IgD-negative memory B cell (primary cell): Measurements from ENCODE around the gene ACAD8. TPM values are rescaled to one million over a fixed set of nuclear protein-coding genes. Genes with fewer than 3 reads are reported as not detected.

Experiments used
- polyA plus RNA-seq: library from polyadenylated mRNA; unstranded; fragments of 300-500 nt; fragmentation: Illumina TruSeq; gene quantifications from one replicate; pipeline ENCODE4 v1.2.3, GENCODE V29; 2021

The ACAD8 gene
- polyA plus RNA-seq, 1 donor from 2014 or later, result 14.2 TPM

Other genes starting within 250 kb of the ACAD8 start
- 17.6 TPM for gene JAM3, start 184.5 kb upstream of the ACAD8 start, polyA plus RNA-seq
- gene NCAPD3, start 29.6 kb upstream of the ACAD8 start, polyA plus RNA-seq, result 8.1 TPM
- 11.8 TPM for gene VPS26B, start 28.9 kb upstream of the ACAD8 start, polyA plus RNA-seq
- gene THYN1, start 216 bp upstream of the ACAD8 start, polyA plus RNA-seq, result 77.4 TPM
- 0.19 TPM for gene GLB1L3, start 22.8 kb downstream of the ACAD8 start, polyA plus RNA-seq
- 0.63 TPM for gene GLB1L2, start 78.4 kb downstream of the ACAD8 start, polyA plus RNA-seq
- not detected for gene B3GAT1, start 158.7 kb downstream of the ACAD8 start, polyA plus RNA-seq